ENCODE measurements around the gene LNX2.
"Not testable (repeated sequence)": the region's sequence is repeated elsewhere in the genome, so short reads cannot be mapped to it uniquely, and the experiment has no call there.

Gene LNX2

DNA sequence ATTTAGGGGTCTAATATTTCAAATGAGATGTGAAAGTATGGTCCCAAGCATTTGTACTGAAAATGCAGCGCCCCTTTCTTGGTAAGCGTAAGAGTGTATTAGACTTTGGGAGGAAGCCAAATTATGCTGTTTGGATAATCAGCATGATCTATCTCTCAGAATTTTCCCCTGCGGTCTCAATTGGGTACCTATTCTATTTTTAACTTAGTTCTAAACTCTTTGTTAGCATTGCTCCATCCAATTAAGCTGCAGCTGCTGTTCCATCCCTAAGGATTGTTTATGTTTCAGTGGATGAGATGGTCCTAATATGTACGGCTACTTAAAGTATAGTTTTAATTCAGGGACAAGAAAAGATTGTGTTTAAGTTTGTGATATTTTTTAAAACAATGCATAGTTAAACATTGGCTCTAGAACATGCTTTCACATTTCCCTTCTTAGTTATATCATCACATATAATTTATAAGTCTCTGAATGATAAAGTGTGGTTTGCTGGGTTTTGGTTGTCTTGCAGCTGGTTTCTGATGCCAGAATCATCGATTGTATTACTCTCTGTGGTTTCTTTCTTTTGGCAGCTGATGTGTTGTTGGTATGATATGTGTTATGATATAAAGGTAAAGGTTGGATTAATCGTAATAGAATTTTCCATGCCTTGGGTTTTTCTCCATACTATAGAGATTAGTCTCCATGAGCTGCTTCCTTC, 16.4 kb upstream of the LNX2 start:
- DNase-seq, result no peak

DNA sequence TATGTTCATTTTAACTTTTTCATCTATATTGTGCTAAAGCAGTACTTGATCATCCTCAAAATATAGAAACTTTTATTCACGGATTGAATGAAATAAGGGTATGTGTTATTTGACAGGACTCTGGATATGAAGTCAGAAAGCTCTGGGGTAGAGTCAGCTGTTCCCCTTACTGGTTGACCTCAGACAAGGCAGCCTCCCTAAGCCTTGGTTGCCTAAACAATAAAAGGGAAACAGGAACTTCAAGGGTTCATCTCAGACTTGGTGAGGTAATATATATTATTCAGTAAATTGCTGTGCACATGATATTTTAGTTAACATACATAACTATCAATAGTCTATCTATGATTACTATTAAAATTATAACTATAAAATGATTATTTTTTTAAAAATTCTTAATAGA, 14.9 kb upstream of the LNX2 start:
- no peak for DNase-seq

DNA sequence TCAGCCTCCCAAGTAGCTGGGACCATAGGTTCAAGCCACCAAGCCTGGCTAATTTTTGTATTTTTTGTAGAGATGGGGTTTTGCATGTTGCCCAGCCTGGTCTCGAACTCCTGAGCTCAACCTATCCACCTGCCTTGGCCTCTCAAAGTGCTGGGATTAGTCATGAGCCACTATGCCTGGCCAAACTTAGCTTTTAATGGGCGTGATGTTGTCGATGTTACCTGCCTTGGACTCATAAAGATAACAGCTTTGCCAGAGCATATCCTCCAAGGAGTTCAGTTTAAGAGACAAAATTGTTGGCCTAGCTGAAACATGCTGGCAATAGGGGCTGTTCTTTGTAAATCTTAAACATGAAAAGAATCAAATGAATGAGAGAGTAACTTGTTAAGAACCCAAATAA, 14.5 kb upstream of the LNX2 start:
- DNase-seq, result no peak

DNA sequence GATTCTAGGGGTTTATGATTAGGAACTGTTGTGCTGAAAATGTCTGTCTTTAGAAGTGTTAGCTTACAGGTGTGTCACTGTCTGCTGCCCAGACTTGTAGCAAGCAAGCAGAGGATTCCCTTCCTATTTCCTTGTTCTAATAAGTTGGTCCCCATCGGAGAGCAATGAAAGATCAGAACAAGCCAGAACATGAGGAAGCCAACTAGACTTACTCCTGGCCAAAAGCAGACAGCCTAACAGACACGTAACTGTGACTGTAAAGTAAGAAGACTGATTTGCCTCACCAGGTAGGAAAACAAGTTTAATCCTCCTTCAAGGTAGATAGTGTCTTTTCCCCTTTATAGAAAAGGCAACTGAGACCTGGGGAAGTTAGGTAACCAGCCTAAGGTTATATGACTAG, 13.9 kb upstream of the LNX2 start:
- no peak for DNase-seq

DNA sequence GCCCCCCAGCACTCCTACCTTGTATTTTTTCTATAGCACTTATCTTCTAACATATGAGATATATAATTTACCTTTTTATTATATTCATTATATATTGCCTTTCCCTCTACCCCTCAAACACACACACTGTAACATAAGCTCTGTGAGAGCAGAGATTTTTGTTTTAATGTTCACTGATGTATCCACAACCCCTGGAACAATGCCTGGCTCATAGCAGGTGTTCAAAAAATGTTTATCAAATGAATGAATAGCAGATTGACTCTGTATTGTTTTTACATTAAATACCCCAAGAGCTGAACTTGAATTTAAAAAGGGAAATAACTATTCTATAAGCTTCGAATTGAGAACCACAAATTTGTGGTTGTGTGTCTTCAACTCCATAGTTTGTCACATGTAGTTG, 12.3 kb upstream of the LNX2 start:
- DNase-seq, result no peak

DNA sequence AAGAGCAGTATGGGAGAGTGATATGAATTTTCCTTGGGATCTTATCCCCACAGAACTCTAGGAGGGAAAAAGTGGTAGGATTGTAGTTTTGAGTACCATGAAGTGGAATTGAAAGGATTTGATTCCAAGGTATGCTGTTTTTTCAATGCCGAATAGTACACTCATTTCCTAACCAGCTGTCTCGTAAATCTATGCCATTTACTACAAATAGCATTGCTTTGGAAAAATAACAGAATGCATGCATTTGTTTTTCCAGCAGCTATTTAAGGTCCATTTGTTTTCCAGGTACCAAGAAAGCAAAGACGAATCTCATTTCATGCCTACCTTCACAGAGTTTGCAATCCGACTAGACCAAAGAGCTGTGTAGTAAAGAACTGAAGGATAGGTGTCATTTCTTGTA, 11.9 kb upstream of the LNX2 start:
- DNase-seq, result no peak

DNA sequence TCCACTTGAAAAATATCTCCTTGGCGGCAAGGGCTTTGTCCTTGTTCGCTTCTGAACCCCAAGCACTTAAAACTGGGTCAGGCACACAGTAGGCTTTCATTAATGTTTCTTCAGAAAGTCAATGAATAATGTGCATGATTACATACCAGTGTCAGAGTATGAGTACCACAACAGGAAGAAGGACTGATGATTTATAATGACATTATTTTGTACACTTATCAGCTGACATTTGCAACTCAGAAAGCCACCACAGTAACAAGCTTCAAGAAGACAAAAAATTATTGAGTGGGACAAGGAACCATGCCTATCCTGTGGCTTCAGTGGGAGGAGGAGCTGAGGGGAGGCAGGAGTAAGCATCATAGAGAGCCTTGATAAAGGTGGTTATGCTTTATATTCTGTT, 11.3 kb upstream of the LNX2 start:
- no peak for DNase-seq

DNA sequence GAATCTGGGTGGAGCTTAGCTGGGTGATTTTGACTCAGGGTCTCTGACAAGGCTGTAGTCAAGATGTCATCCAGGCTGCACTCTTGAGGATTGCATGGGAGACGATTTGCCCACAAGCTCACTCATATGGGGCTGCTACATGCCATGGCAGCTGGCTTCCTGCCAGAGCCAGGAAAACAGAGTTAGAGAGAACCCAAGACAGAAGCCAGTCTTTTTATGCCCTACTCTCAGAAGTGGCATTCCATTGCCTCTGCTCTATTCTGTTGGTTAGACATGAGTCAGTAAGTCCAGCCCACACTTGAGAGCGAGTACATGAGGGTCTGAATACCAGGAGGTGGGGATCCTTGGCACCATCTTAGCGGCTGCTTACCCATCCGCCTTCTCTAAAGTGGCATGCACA, 10.8 kb upstream of the LNX2 start:
- no peak for DNase-seq

DNA sequence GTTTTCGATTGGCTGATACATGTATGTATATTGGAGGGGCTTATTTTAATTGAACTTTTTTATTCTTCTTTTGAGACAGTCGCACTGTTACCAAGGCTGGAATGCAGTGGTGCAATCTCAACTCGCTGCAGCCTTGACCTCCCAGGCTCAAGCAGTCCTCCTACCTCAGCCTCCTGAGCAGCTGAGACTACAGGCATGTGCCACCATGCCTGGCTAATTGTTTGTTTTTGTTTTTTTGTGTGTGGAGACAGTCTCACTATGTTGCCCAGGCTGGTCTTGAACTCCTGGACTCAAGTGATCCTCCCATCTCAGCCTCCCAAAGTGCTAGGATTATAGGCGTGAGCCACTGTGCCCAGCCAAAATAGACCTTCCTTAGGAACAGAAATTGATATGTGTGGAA, 8.4 kb upstream of the LNX2 start:
- DNase-seq, result not testable (repeated sequence)

DNA sequence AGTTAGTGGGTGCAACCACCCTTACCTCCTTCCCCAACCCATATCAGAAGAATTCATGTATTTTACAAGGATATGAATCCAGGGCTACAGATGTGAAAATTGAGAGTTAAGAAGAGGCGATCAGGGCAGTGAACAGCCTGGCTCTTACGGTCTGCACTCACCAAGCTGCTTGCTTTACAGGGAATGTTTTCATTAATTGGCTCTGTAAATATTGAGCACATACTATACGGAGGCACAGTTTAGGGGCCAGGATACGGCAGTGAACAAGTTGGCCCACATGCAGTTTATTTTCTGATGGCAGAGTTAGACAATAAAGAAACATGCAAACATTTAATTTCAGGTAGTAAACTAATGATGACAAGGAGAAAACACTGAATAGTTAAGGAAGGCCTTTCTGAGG, 7.8 kb upstream of the LNX2 start:
- no peak for DNase-seq

DNA sequence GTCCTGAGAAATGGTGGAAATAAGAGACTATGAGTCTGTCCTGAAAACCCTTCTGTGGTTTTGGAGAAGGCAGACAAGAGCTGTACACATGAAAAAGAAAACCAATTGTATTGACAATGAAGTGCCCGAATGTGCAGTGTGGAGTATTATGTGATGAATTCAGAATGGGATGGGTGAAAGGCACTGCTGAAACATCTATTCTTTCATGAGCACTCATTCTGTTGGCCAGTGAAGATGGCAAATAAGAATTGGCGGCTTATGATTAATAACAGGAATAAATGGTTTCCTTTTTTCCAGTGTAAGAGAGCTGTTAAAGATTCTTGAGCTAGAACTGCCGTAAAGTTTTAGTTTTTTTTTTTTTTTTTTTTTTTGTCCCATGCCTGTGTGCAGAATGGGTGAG, 7.1 kb upstream of the LNX2 start:
- no peak for DNase-seq

DNA sequence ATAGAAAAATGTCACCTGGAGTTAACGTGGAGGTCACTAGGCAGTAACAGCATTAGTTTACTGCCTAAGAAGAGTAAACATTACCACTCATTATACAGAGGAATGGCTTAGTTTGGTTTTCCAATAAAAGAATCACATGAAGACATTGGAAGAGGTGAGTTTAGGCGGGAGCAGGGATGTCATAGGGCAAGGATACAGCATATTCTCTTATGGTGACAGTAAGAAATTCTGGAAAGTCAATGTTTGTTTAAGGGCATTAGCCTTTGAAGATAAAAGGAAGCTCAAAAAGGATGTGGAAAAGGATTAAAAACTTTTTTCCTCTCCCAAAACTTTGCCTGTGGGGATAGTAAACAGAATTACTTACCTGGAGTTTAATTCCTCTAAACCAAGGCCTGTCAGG, 5.5 kb upstream of the LNX2 start:
- no peak for DNase-seq

DNA sequence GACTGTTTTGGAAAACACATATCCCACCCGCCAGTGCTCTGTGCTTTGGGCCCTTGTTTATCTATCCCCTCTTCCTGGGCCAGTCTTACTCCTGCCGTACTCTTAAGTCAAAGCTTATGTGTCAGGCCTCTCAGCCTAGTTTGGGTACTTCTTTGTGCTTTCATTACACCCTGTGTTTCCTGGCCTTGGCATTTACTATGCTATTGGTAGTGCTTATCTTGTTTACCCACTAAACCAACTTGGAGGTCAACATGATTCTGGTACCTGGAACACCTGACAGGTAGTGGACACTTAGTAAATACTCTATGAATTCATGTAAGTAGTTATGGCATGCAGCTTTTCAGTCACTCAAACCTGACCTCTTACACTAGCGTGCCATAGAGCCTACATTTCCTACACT, 3.7 kb upstream of the LNX2 start:
- no peak for DNase-seq

DNA sequence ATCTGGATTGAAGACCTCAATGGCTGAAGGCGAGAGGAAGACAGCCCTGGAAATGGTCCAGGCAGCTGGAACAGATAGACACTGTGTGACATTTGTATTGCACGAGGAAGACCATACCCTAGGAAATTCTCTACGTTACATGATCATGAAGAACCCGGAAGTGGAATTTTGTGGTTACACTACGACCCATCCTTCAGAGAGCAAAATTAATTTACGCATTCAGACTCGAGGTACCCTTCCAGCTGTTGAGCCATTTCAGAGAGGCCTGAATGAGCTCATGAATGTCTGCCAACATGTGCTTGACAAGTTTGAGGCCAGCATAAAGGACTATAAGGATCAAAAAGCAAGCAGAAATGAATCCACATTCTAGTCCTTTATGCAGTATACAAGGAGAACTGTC, 2.6 kb upstream of the LNX2 start:
- DNase-seq, result no peak

DNA sequence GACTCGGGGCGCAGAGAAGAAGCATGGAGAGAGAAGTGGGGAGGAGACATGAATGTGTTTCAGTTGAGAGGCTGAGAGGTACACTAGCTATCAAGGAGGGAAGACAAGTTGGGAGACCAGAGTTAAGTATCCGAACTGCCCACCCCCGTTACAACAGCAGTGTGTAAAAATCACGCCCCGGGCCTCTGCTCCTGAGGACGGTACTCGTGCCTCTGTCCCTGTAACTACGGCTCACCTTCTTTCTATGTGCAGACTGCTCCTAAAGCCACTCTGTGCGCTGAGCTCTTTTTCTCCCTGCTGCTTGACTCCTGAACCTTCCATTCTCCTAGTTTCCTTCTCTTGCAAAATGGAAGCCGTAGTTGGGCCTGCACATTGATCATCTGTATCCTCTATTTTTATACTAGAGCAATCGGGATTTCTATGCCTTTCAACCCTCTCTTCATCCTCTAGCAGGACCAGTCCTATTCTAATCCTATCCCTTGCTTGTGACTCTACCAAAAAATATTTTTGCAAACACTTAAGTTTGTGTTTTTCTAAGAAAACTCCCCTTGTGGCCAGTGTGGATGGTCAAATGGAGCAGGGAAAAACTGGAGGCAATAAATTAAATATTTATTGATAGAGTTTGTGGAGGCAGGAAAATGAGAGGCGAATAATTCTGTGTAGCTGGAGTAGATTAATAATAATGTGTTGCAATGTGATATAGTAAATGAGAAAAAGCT, 1.9 kb upstream of the LNX2 start:
- DNase-seq, result no peak

DNA sequence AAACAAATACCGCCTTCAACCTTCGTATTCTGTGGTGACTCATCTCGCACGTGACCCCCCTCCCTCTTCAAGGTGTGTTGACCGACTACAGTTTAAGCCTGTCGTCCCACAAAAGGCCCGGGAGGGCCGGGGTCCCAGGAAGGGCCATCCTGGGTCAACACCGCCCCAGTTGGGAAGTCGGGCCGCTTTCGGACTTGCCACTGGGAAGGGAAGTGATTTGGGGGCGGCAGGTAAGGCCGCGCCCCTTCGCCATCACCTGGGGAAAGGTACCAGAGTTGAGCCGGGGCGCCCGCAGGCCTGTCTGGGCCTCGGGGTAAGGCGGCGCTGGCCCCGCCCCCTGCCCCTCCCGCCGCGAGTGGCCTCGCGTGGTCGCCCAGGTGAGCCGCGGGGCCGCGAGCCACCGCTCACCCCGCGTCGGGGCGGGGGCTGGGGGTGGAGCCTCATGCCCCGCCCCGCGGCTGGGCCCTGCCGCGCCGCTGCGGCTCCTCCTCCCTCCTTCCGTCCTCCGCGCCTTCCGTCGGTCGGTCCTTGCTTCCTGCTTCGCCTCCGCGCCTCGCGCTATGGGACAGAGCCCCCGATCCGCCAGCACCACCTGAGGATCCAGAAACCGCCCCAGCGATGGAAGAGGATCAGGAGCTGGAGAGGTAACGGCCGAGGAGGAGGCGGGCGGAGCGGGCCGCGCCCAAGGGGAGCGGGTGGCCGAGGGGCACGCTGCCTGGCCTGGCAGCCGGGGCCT, 1.2 kb upstream of the LNX2 start, which contains the start of gene POLR1D:
Gene POLR1D (plus strand): TSS at position 527 of the 736 bp plus-strand sequence. CDS start 92 bp downstream, at position 619.
- DNase-seq, result peak; percentile 81

DNA sequence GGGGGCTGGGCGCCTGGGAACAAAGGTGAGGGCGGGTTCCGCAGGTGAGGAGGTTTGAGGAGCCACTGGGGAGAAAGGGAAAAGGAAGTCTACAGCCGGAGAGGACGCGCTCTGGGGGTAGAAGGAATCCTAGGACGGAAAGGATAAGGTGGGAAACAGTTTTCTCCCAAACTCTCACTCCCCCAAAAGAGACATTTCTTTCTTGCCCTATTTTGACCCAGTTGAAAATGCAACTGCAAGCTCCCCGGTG, 712 bp upstream of the LNX2 start:
- no peak for DNase-seq

DNA sequence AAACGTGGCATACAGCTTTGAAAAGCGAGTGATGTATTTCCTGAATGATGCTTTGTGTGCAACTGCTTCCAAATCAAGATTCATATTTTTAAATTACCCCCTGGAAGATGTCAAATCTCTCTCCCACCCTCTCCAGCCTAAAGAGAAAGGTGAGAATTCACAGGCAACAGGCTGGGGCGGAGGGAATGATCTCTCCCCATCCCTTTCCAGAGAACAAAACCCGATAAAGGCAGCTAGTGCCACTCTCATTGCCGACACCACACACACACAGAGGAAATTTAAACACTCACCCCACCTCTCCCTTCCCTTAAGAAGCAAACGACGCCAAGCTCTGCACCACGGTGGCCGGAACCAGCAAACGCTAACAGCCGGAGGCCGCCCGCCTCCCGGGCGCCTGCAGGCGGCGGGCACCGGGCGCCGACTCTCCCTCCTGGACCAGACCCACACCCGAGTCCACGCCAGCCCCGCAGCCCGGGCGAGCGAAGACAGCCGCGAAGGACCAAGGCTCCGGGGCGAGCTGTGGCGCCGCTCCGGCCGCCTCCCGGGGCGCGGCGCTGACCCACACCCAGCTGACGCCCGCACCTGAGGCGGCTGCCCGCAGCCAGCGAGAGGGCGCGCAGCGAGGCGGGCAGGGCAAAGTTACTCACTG, 477 bp downstream of the LNX2 start:
- peak; percentile 55 for DNase-seq

DNA sequence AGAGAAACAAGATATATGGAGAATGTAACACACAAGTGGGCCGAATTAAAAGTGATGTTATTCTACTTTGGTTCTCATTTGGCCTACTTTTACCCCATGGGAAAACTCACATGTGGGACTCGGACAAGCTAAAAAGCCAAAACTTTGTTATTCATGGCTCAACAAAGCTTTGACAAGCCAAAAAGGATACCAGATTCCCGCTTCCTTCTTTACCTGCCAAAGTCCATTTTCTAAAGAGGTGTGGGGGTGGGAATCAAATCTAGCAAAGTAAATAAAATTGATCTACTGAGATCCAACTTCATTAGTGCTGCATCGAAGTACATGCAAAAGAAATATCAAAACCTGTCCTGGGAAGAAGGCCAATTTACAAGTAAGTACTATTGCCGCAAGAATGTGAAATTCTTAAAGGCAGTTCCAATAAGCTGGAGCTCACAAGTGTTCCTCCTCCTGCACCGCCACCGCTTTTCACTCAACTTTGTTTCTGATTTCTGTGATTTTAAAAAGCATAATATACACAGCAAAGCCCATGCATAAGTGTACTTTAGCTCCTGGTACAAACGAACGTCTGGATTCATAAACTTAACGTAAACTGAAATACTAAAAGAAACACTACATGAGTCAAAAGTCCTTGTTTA, 1.1 kb downstream of the LNX2 start:
- DNase-seq, result no peak

DNA sequence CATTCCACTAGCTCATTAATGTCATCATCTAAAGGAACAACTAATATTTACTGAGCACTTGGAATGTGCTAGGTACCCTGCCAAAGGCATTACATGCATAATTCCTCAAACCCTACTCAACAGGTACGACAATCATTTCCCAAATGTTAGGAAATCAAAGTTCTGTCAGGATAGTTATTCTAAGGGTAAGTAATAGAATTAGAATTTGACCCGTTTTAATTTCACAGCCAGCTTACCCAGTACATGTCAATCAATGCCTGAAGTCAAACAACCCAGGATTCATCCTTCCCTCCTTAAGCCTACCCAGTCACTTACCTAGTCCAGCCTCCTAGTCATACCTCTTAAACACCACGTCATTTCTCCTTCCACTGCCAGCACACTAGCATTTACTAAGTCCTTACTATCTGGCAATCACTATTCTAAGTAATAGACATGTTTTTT, 2.4 kb downstream of the LNX2 start:
- DNase-seq, result no peak

DNA sequence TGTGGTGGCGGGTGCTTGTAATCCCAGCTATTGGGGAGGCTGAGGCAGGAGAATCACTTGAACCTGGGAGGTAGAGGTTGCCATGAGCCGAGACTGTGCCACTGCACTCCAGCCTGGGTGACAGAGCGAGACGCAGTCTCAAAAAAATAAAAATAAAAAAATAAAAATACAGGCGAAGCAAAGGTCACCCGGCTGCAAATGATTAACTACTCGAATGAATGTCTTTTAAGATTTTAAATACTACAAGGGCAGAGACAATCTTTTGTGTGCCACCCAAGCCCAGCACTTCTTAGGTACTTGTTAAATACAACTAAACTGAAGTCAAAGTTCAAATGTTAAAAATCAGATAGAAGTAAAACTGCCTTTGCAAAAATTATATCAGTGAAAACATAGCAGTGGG, 6.7 kb downstream of the LNX2 start:
- no peak for DNase-seq

DNA sequence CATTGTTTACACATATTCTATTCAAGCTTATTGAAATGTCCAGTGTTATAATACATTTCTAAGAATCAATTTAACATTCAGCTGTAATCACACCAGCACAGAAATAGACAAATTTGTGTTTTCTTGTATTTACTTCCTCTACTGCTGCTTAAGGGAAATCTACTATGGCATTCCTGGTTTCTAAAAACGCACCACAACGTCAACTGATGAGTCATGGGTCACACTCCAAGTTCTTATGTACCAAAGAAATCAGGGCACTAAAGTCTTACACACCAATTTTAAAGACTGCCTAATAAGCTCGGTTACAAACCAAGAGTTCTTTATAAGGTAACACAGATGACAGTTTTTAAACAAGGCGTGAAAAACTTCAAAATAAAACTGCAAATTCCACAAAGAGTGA, 13.2 kb downstream of the LNX2 start:
- no peak for DNase-seq

DNA sequence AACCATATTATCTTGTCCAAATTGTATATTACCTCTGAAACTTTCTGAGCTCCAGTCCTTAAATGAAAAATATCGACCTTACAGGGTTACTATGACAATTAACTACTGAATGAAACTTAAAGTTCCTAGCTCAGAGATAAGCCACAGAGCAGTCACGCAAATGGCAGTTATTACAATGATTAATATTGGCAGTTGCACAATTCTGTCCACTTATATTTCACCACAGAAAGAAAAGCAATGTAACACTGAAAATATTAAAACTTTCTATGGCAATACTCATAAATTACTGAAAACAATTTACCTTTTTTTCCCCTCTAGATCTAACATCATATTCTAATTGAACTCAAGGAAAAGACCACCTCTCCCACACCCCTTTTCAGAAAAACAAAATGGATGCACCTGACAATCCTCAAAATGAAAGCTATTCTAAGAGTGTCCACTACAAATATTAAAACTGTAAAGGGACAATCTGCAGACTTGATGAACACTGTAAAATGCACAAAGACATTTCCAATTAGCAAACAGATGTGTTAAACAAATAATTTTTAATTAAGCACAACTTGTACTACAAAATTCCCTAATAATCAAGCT, 14.6 kb downstream of the LNX2 start:
- no peak for DNase-seq

Data from stimulated activated CD8-positive, alpha-beta memory T cell treated with anti-CD3 and anti-CD28 coated beads, Interleukin-4, amount 100 ng/mL, for 48 hours (primary cell).